Omental fat pad (tissue), 4 donors: ENCODE measurements around the gene PLXNA4. TPM values are rescaled to one million over a fixed set of nuclear protein-coding genes. Genes with fewer than 3 reads are reported as not detected.

Source experiments
- ATAC-seq: fragments of 150-250 bp; one replicate; pipeline ENCODE4 v1.9.1; 2016; ENCODE audit warnings: mild to moderate bottlenecking, moderate library complexity; ENCODE audit not compliant: low FRiP score
- DNase-seq: peaks from one replicate; pipeline ENCODE4 v3.0.0-alpha.2; 2019; ENCODE audit warnings: low spot score
- CTCF ChIP-seq, 3 donors: fragments of 450-650 bp; IDR thresholded peaks; one replicate each; pipeline ENCODE4 v1.5.1; 2016 to 2017; ENCODE audit warnings: antibody characterized with exemption in 3 of 3, mild to moderate bottlenecking in 3 of 3, moderate library complexity in 2 of 3
- total RNA-seq, 4 donors: library from RNA; depleted of rRNA; stranded (reverse); fragments of >200 nt; gene quantifications; one replicate each; pipeline ENCODE4 v1.1.0, GENCODE V29; 2016

PLXNA4 gene
- total RNA-seq, 4 donors from 2014 or later = 31.4 to 111 (median 41.9) TPM

GRCh38 chr7:132492823-132493445 is 83.3 kb downstream of the PLXNA4 start:
- DNase-seq = no peak
- no peak for ATAC-seq
- TF ChIP-seq CTCF (IDR thresholded peaks at IDR 0.05) = no peak

- no peak for TF ChIP-seq CTCF (IDR thresholded peaks at IDR 0.05)
- no peak for ATAC-seq
These were observed 84.8 kb downstream of the PLXNA4 start for GRCh38 chr7:132491391-132491945.

GRCh38 chr7:132490474-132490873 is 85.8 kb downstream of the PLXNA4 start:
- no peak for TF ChIP-seq CTCF (IDR thresholded peaks at IDR 0.05)
- no peak for DNase-seq
- ATAC-seq = no peak

More at GRCh38 chr7:132491391-132491945, 84.8 kb downstream of the PLXNA4 start:
- DNase-seq = no peak

GRCh38 chr7:132489776-132490237 is 86.5 kb downstream of the PLXNA4 start:
- no peak for TF ChIP-seq CTCF (IDR thresholded peaks at IDR 0.05)
- DNase-seq = no peak
- ATAC-seq = no peak

GRCh38 chr7:132488634-132489302 is 87.5 kb downstream of the PLXNA4 start:
- no peak for TF ChIP-seq CTCF (IDR thresholded peaks at IDR 0.05)
- DNase-seq (no peak), ATAC-seq (no peak)

GRCh38 chr7:132486274-132486610 is 90.0 kb downstream of the PLXNA4 start:
- TF ChIP-seq CTCF (IDR thresholded peaks at IDR 0.05) = no peak
- no peak for ATAC-seq
- DNase-seq = no peak
